Measurements from ENCODE around the gene SBNO2.

- TF ChIP-seq CTCF (conservative IDR thresholded peaks at IDR 0.05; ENCODE audit: low read length) (no peak), EZH2phosphoT487 (IDR thresholded peaks at IDR 0.05; ENCODE audit: borderline replicate concordance, low read depth, low read length) (no peak)
Observed at GRCh38 chr19:1109697-1110671, 64.1 kb downstream of the SBNO2 start.
